Panc1 (cell line): Measurements from ENCODE around the gene RGS6.

Experiments
- CTCF ChIP-seq: fragments of 450-650 bp; IDR thresholded peaks from 2 replicates; pipeline ENCODE4 v1.5.1; 2017; ENCODE audit warnings: mild to moderate bottlenecking
- POLR2AphosphoS5 ChIP-seq: IDR thresholded peaks from 2 replicates; pipeline ENCODE4 v1.6.1; 2012; ENCODE audit warnings: mild to moderate bottlenecking, low read depth, low read length, moderate library complexity
- SIN3A ChIP-seq: IDR thresholded peaks from 2 replicates; pipeline ENCODE4 v1.6.1; 2012; ENCODE audit warnings: low read depth, mild to moderate bottlenecking, low read length, moderate library complexity, borderline replicate concordance; ENCODE audit not compliant: insufficient read depth
- TCF7L2 ChIP-seq: IDR thresholded peaks from 2 replicates; pipeline ENCODE4 v1.6.1; 2011; ENCODE audit warnings: mild to moderate bottlenecking, low read depth, low read length, inconsistent platforms
- TF ChIP-seq, protein P1 (sequence below), 2 experiments: IDR thresholded peaks; 2 replicates each; pipeline ENCODE4 v1.6.1; 2011 to 2012; ENCODE audit warnings: low read depth in 2 of 2, control low read depth in 1 of 2, low read length in 1 of 2, mild to moderate bottlenecking in 1 of 2, moderate library complexity in 1 of 2; ENCODE audit not compliant: insufficient read depth in 1 of 2

DNA sequence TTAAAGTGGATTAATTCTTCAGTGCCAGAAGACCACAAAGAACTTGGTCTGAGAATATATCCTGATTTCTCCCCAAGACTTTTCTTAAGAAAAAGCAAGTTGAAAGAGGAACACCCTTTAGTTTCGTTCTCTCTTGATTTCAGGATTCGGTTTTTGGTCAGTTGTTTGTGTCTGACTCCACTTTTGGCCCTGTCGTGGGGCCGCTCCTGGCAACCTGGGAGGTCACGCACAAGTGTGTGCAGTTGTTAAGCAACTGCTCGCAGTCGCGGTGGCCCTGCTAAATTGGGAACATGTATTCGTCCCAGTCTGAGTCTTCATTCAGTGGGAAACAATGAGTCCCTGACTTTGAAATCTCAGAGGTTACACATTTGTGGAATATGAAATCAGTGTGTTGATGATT, 68.7 kb downstream of the RGS6 start:
- TF ChIP-seq CTCF (no peak), POLR2AphosphoS5 (no peak), SIN3A (no peak), TCF7L2 (no peak)
- TF ChIP-seq, protein P1, sequence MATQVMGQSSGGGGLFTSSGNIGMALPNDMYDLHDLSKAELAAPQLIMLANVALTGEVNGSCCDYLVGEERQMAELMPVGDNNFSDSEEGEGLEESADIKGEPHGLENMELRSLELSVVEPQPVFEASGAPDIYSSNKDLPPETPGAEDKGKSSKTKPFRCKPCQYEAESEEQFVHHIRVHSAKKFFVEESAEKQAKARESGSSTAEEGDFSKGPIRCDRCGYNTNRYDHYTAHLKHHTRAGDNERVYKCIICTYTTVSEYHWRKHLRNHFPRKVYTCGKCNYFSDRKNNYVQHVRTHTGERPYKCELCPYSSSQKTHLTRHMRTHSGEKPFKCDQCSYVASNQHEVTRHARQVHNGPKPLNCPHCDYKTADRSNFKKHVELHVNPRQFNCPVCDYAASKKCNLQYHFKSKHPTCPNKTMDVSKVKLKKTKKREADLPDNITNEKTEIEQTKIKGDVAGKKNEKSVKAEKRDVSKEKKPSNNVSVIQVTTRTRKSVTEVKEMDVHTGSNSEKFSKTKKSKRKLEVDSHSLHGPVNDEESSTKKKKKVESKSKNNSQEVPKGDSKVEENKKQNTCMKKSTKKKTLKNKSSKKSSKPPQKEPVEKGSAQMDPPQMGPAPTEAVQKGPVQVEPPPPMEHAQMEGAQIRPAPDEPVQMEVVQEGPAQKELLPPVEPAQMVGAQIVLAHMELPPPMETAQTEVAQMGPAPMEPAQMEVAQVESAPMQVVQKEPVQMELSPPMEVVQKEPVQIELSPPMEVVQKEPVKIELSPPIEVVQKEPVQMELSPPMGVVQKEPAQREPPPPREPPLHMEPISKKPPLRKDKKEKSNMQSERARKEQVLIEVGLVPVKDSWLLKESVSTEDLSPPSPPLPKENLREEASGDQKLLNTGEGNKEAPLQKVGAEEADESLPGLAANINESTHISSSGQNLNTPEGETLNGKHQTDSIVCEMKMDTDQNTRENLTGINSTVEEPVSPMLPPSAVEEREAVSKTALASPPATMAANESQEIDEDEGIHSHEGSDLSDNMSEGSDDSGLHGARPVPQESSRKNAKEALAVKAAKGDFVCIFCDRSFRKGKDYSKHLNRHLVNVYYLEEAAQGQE (IDR thresholded peaks at IDR 0.05; ENCODE audit: insufficient read depth in 1 of 2, low read depth in 2 of 2, low read length in 1 of 2) = no peak
